CD4-positive, alpha-beta T cell treated with Interleukin-15 for 4 hours (primary cell): ENCODE data around the gene MORC1.

Experiments
- DNase-seq: peaks from one replicate; pipeline ENCODE4 v3.0.0-alpha.2; 2020; ENCODE audit warnings: low spot score

MORC1 gene

DNA sequence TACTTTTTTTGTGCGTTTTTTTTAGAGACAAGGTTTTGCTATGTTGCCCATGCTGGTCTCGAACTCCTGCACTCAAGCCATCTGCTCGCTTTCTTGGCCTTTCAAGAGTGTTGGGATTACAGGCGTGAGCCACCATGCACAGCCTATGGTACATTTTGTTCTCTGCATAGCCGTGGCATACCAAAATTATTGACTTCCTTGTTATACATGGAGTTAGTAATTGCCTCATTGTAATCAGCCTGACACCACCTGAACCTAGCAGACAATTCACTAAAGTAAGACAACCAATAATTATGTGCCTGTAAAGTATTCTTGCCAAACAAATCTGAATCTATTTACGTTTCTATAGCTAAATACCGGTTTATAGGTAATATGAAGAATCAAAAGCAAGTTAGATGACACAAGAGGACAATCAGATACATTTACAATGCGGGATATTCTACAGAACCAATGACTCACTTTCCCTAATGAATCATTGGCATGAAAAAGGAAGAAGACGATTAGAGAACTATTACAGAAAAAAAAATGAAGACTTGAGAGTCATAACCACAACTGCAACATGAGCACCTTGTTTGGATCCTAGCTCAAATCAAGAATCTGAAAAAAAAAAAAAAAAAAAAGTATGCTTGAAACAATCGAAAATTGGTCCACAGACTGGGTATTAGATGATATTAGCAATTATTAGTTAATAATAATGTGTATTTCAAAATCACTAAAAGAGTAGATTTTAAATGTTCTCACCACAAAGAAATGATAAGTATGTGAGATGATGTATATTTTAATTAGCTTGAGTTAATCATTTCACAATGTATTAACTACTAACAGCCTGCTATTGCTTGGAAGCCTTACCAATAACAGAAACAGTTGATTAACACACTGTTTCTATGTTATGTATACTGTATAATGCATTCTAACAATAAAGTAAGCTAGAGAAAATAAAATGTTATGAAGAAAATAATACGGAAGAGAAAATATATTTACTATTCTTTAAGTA is 171.3 kb downstream of the MORC1 start:
- no peak for DNase-seq

DNA sequence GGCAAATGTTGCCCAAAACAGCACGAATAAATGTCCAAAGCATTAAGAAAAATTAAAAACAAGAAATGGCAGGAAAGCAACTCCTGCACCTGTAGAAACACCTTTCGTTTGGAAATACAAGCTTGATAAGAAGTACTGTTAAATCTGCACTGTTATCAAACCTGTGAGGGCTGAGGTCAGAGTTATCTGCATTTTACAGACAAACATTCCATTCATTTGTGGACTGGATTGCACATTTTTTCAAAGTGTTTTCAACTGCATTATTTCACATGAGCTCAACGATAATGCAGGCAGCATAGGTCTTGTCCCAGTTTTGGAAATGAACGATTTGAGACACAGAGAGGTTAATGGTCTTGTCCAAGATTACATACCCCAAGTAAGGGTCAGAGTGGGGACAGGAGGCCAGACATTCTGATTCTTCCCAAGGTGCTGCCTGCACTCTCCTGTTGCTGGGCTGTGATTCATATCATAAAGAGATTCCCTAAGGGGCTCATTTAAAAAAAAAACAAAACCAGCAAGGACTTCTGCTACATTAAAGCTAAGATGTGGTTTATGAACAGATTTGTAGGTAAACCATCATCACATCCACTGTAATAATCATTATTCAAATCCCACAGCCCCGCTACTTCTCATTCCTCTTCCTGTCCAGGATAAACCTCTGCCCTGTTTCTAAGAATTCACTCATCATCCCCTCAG is 177.2 kb downstream of the MORC1 start:
- no peak for DNase-seq

- no peak for DNase-seq
Observed at GRCh38 chr3:108940166-108940565, 177.8 kb downstream of the MORC1 start.

- DNase-seq, result no peak
Observed at GRCh38 chr3:108936924-108937689, 180.8 kb downstream of the MORC1 start.

- no peak for DNase-seq
Observed at GRCh38 chr3:108931035-108931434, 186.9 kb downstream of the MORC1 start.

- DNase-seq, result no peak
Observed at GRCh38 chr3:108918866-108919265, 199.1 kb downstream of the MORC1 start.

GRCh38 chr3:108914774-108915641 is 202.9 kb downstream of the MORC1 start:
- DNase-seq, result peak; percentile 77

GRCh38 chr3:108909799-108910198 is 208.1 kb downstream of the MORC1 start:
- no peak for DNase-seq
